DMS53 (cell line): ENCODE measurements around the gene RUNX2.

Source experiments
- DNase-seq: peaks from one replicate; lab custom pipeline; 2025; lab: John Stamatoyannopoulos, UW

The RUNX2 gene

DNA sequence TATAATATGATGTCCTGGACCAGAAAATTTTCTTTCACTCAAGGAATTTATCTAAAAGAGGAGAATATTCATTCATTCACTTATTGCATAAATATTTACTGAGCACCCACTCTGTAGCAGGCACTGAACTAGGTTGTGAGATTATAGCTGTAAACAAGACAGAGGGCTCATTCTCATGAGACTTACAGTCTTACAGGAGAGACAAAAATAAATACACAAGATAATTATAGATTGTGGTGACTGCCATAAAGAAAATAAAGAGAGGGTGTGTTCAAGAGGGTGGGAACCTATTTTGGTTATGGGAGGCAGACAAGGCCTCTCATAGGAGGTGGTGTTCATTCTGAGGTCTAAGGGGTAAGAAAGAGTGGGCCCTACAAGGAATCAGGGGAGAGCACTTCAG, 159.5 kb downstream of the RUNX2 start:
- no peak for DNase-seq

DNA sequence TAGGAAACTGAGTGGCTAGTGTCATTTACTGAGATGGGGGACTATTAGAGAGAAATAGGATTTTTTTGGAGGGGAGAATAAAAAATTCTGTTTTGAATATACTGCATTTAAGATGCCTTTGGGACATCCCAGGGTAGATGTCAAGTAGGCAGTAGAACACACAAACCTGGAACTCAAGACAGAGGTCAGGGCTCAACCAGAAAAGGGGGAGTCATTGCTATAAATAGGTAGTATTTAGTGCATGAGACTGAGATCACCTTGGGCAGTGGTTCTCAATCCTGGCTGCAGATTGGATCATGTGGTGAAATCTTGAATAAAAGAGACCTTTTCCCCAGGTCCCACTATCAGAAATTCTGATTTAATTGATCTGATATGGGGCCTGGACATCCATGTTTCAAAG, 160.1 kb downstream of the RUNX2 start:
- DNase-seq = no peak

DNA sequence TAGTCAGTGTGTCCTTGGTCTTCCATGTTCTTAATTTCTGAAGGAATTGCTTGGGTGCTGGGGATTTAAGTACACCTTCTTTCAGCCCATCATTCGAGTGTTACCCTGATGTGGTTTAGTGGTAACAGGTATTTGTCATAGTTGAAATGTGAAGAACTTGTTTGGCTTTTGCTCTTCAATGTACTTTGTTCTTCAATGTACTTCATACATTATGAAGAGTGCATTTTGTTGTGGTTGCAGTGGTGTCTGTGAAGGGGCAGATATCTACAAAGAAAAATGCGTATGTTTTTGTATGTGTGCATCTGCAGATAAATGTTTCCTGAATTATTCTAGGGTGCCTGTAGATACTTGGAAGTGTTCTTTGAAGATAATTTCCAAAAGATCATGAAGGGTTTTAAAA, 160.8 kb downstream of the RUNX2 start:
- no peak for DNase-seq

DNA sequence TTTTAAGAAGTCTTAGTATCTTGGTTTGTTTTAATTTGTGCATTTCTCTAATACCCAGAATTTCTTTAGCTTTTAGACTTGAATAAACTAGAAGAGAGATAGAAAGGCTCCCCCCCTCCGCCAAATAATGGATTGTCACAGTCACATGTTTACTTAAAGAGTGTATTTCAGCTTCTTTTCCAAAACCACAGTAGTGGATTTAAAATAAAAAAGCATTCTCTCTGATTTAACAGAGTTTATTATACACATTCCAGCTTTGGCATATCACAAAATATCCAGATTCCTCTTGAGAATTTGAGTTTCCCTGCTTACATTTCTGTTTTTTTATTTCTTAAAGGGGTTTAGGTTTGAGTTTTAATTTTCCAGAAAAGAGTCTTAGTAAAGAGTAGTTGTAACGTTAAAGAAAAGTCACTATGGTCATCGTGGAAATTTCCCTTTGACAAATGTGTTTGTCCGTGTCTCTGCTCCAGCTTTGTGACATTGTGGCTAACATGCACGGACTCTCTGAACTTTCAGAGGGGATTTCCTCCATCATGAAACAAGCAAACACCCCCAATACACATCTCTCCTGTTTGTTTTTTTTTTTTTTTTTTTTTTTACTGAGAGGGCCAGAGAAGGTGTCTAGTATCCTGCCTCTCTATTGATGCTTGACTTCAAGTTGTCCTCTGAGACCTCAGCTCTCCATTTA, 163.1 kb downstream of the RUNX2 start:
- no peak for DNase-seq

DNA sequence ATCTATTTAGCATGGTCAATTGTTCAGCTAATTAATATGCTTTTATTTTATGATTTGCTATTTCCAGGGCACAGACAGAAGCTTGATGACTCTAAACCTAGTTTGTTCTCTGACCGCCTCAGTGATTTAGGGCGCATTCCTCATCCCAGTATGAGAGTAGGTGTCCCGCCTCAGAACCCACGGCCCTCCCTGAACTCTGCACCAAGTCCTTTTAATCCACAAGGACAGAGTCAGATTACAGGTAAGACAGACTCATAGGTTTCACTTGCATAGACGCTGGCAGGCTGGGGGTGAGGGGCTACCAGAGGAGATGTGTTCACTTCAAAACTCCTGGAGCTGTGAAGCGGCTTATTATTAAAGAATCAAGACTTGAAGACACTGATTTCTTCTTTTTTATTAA, 163.7 kb downstream of the RUNX2 start:
- DNase-seq = no peak

DNA sequence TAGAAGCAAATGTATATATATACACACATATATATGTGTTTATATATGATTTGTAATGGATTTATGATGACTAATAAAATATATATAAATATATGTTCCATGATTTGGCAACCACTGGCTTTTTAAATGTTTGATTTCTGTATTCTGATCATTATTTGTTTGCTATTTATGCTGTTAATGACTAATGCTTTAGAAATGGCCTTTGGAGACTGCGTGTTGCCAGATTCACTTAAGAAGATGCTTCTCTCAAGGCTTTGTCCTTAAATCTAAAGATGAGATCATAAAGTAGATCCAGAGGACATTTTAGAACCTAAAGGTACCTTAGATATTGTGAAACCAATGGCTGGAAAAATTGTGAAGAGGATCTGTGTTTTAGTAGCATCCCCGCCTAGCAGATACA, 165.6 kb downstream of the RUNX2 start:
- DNase-seq = no peak

DNA sequence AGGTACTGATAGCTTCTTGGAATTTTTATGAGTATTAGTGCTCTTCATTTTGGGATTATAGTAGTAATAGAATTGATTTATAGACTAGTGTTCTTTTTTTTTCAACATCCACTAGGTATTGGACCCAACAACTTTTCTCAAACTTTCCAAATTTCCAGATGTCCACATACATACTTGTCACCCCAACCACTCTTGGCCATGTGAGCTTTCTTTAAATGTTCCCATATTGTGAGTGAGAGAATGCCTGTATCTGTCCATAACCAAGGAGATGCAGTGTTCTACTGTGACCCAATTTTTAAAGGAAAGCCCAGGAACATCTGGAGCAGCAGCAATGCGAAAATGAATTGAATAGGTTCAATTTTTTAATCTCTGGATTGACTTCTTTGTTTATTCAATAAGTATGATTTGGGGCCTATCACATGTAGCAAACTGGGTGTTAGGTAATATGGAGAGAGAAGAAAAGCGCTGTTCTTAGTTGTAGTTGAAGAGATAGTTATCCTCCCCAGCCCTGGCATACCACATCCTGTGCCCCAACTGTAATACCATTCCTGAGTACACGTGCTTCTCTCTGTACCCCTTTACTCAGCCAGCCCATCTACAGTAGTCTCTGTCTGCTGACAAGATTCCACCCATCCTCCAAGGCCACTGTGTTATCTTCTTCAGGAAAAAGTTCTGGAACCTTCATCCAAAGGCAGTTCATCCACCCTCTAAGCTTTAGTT, 166.4 kb downstream of the RUNX2 start:
- no peak for DNase-seq

DNA sequence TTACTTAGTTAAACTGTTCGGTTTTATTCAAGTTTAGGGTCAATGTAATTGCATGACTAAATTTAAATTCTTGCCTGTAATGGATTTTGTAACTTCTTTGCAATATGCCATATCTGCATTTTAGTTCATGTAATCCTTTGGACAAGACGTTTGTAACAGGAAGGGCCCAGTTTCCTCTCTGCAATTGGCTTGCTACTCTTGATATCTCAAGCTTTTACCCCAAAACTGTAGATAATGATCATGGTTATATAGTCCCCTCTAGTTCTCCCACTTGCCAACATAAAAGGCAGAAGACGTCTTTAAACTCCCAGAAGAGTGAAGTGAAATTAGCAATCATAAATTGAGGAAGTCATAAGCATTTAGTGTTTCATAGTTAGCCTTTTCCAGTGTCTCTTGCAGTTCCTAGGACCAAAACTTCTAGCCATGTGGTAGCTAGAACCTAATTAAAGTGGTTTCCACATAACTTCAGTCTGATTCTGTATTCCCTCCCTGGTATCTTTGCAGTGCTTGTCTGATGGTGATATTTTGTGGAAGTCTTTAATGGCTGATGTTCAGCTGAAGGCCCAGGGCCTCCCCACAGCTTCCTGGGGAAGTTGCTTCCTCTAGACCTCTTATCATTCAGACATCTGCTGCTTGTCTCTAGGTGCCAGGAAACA, 167.4 kb downstream of the RUNX2 start:
- DNase-seq = no peak

DNA sequence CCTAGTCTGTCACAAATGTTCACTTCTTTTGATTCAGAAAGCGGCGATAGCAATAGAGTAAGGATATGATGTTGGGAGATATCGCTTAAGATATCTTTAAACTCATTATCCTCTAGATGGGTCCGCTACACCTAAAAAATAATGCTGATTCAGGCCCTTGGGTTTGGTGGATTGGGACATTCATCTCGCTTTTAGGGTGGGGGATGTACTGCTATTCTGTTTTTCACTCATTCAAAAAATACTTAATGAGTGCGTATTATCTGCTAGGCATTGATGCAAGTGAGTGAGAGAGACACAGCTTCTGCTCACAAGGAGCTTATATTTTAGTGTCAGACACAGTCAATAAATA, 167.9 kb downstream of the RUNX2 start:
- DNase-seq = no peak

DNA sequence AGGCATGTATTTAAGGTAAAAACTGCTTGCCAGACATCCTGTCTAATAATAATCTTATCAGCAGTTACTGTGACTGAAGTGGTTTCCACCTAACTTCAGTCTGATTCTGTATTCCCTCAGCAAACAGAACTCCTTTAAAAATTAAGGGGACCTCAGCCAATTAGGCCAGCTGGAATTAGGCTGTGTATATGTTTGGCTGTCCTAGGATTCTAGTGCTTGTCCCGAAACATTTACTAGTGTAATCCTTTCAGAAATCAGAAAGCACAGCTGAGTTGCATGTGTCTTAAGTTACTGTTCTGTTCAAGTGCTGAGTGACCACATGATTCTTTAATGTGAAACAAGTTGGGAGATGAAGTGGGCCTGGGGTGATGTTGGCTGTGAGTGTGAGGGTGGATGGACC, 170.5 kb downstream of the RUNX2 start:
- DNase-seq = no peak

DNA sequence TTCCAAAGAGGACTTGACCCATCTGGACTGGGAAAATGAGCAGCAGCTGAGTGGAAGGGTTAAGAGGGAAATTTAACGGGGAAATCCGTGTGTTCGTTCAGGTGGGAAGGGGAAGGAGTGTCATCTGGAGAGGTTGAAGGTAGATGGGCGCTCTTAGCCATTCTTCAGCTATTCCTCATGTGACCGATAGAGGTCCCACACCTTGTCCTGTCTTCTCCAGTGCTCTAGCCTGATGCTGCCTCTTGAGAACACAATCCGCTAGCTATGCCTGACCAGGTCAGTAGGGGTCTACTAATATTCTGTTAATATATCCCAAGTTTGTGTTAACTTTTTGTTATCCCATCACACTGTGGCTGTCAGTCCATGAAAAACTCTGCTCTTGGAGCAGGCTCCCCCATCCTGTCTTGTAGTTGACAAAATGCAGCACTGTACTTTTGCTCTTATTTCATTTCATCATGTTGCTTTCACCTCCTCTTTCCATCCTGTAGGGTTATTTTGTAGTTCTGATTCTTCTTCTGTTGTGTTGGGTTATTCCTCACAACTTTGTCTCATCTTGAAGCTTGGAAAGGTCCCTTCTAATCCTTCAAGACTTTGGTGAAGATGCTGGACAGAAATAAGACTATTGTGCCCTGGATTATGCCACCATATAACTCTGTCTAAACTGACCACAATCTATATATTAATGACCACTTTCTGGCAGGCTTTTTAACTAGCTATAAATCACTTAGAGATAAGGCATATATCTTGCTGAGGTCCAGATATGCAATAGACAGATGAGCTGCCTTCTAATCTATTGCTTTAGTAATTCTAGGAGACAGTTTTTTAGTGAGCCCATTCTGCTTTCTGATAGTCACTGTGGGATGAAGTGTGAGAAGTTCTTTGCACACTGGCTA, 173.0 kb downstream of the RUNX2 start:
- peak; percentile 53 for DNase-seq

DNA sequence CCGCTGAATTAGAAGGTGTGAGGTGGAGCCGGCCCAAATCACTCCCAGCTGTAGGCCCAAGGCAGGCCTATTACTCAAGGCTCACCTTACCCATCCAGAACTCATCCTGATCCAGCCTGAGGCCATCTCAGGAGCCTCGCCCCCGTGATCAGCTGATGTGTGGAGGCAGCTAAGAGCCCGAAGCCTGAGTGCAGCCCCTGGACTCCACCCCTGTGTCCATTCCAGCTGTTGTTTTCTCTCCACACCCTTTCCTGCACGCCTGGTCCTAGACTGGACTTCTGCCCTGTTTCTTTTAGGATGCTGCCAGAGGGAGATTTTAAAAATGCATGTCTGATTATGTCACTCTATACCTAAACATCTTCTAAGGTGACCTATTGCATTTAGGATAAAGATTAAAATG, 174.3 kb downstream of the RUNX2 start:
- no peak for DNase-seq

DNA sequence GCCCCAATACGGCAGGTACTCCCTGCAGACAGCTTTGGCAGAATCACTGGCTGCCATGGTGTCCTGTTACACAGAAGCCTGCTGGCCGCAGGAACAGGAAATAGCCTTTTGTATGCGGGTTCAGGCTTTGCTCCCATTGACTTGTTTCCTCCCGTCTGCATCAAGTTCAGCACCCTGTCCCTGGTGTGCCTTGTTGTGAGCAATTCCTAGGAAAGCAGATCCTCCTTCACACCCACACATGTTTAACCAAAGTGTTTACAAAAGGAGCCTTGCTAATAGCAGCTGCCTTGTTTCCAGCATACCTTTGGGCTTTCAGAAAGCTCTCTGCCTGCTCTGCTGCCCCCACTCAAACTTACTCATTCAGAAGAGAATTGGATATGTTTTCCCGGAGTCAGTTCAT, 176.8 kb downstream of the RUNX2 start:
- peak; percentile 82 for DNase-seq

DNA sequence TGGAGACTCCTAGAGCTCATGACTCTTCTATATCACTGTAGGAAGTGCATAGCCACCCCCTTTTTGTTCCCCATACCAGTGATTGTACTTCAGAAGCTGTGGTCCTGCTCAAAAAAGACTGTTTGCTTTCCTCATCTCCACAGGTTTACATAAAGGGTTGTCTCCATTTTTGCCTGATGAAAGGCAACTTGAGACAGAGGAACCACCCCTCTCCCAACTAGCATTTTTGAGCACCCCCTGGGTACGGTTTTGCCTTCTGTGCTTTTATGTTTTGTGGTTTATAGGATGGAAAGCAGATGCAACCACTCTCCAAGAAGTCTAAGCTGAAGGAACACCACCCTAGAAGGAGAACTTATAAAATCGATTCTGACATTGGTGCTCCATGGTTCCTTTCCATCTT, 177.3 kb downstream of the RUNX2 start:
- DNase-seq = peak; percentile 40

DNA sequence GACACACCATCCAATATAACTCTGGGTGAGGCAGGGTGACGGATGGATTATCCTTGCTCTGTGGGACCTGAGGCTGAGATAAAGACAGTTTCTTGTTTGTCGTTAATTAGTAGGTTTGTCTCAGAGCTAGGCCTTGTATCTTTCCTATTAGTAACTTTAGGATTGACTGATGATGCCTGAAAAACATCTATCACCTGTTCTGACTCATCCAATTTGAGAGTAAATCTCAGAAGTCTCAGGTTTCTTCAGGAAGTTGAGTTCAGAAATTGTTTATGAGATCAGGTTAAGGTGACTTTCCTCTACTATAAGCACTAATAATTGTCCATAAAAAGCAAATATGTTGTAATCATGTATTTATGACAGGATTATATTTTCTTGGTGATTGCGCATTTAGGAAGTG, 179.1 kb downstream of the RUNX2 start:
- peak; percentile 78 for DNase-seq

DNA sequence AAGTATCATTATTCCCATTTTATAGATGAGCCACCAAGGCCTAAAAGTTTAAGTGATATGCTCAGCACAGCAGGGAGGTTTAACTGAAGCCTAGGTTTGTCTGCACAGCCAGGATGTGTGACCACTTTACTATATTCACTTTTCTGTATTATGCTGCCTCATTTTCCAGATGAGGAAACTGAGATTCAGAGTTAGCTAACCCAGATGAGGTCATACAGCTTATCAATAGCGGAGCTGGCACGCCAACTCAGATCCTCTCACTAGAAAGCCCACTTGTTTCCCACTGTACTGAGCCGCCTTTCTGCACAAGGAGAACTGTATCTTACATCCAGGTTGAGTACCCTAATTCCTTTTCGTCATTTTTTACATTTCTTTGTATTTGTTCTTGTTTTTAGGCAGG, 181.3 kb downstream of the RUNX2 start:
- no peak for DNase-seq

DNA sequence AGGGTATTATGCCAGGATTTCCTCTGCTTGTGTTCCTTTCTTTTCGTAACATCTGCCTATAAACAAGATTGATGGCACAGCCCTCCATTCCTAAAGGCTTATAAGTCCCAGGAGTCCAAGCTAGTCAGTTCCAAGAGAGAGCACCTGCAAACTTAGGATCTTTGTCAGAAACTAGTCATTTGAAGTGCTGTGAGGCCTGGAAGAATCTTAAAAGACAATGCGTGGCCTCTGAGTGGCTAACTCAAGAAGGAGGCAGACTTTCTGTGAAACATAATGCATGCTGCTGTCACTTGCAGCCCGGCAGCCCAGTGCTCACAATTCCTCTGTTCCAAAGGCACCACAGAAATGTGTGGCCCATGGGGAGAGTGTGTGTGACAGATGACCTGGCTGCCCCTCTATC, 184.6 kb downstream of the RUNX2 start:
- no peak for DNase-seq

DNA sequence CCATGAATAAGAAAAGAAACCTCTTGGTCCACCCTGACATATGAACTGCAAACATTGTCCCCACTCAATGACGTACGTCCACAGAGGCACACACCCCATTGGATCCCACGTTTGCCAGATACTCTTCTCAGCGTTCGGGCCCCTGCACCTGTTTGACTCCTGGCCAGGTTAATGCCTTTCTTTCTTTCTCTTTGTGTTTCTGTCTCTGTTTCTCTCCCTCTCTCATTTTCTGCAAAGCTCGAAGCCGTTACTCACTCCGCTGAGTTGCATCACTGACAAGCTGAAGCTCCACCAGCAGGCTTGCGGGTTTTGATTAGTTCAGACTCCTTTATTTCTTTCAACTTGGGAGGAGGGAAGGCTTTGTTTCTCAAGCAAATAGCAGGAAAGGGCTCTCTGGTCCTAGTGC, 185.1 kb downstream of the RUNX2 start:
- DNase-seq = no peak

DNA sequence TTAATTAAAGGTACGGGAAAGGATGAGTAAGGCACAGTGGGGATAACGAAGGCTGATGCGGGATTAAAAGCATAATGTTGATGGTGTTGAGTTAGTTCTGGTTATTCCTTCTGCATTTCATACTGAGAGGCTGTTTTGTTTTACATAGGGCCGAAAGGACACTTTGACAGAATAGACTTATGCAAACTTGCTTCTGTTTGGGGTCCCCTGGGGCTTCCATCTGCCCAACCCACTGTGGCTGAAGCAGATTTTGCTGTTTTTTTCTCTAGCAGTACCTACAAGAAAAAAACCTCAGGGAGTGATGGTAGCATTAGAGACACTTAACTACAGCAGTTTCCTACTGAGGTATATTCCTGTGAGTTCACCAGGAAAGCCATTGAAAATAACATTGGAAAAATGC, 185.7 kb downstream of the RUNX2 start:
- no peak for DNase-seq

DNA sequence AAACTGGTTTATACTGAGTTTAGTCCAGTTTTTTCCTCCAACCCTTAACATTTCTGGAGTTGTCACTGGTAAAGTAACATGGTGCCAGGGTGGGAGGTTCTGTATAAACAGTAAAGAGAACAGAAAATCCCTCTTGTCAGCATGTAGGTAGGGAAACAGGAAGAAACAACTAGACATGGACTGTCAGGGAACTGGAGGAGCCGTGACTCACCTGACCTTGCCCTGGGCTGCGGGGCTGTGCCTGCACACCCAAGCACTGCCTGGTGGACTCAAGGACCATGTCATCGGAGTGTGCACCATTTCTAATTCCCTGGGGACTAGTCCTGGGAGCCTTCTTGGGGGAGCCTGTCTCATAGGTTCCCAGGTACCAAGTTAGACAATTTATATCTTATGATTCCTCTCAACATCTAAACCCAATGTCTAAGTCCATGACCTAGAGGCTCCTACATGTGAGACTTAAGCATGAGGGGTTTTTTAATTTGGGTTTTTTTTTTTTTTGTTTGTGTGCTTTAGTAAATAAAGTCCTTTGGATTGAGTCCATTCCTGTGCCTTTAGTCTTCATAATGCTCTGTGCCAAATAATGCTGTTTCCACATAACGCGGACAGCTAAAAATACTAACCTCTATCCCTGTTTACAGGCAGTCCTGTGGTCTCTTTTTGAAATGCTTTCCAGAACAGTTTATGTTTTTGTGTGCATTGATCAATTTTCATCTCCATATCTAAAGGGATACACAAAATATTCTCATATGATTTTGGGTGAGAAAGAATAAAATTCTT, 186.5 kb downstream of the RUNX2 start:
- peak; percentile 51 for DNase-seq

DNA sequence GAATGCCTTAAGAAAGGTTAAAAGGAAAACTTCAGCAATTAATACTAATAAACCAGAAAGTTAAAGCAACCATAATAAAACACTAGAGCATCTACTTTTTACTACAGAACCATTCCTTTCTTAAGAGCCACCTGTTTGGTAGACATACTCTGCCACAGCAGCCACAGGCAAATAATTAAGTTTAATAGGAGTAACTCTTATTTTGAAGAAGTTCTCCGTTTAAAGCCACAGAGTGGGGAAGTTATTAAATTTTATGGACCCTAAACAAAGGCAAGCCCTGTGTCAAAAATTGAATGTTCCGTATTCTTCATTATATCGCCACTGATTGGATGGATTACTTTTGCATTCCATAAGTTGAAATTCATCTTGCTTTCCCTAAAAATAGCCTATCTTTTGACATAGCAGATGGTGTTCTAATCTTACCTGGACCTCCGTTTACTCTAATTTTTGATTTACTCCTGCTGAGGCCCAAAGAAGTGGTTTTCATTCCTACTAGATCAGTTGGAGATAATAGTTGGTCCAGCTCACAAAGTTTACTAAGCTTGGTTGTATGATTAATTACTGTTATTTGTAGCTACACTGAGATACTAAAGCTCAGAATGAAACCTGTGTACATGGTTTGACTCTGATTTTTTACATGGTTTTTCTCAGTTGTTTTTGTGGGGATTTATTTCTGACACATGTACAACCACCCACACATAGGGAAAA, 190.0 kb downstream of the RUNX2 start:
- no peak for DNase-seq
